Muscle of leg (tissue), 11 donors: ENCODE data around the gene CHRNE. TPM values are rescaled to one million over a fixed set of nuclear protein-coding genes. Genes with fewer than 3 reads are reported as not detected.
A peak's percentile ranks its signal among the peaks of the same experiment; 100 is the strongest.
"Not testable (repeated sequence)": the region's sequence is repeated elsewhere in the genome, so short reads cannot be mapped to it uniquely, and the experiment has no call there.

ENCODE experiments used
- DNase-seq: peaks from one replicate; pipeline ENCODE4 v3.0.0; 2013
- H3K27ac ChIP-seq: one replicate; pipeline ENCODE4 v1.5.1; 2013; ENCODE audit warnings: mild to moderate bottlenecking, low read length, control low read depth
- H3K27me3 ChIP-seq: one replicate; pipeline ENCODE4 v1.6.1; 2013; ENCODE audit warnings: low read length; ENCODE audit not compliant: control insufficient read depth, insufficient read depth
- H3K36me3 ChIP-seq: one replicate; pipeline ENCODE4 v1.6.1; 2013; ENCODE audit warnings: low read length; ENCODE audit not compliant: control insufficient read depth, insufficient read depth
- H3K4me1 ChIP-seq: one replicate; pipeline ENCODE4 v1.6.1; 2013; ENCODE audit warnings: low read length; ENCODE audit not compliant: control insufficient read depth, insufficient read depth
- H3K4me3 ChIP-seq: one replicate; pipeline ENCODE4 v1.5.1; 2013; ENCODE audit warnings: low read length, control low read depth
- H3K9me3 ChIP-seq: replicated peaks from 2 replicates; pipeline ENCODE4 v1.6.1; 2013; ENCODE audit warnings: low read depth, low read length; ENCODE audit not compliant: control insufficient read depth
- WGBS: methylation state at CpG from one replicate; pipeline ENCODE4 v1.1.5; 2013; ENCODE audit warnings: missing lambda C conversion rate; ENCODE audit not compliant: insufficient coverage; 5-methylcytosine and 5-hydroxymethylcytosine counted together
- polyA plus RNA-seq, 8 donors: library from polyadenylated mRNA; unstranded; fragments of 120-200 nt; gene quantifications; one replicate each; pipeline versions ENCODE4 v1.2.1 to v1.2.3, GENCODE V29; 2013; ENCODE audit warnings: inconsistent platforms in 1 of 8, low replicate concordance in 1 of 8; ENCODE audit not compliant: insufficient read length in 8 of 8, insufficient read depth in 1 of 8
- total RNA-seq: library from RNA; stranded (reverse); fragments of 120-200 nt; gene quantifications from one replicate; pipeline ENCODE4 v1.2.4, GENCODE V29; 2013

Gene CHRNE
- total and polyA plus RNA-seq, 9 donors: 0.53 to 2.5 (median 1.4) TPM

- not testable (repeated sequence) for H3K27me3 ChIP-seq, H3K4me3 ChIP-seq, DNase-seq, H3K9me3 ChIP-seq, H3K36me3 ChIP-seq, H3K27ac ChIP-seq
- peaks cover 38% of the 10 kb centered on the region for H3K4me1 ChIP-seq
Measured at GRCh38 chr17:4906642-4907041, 3.7 kb upstream of the CHRNE start.

- DNase-seq: no peak
- H3K27me3 ChIP-seq: peaks cover 38% of the 10 kb centered on the region
- 40% methylated on average over 3 of the region's 8 CpGs for WGBS
- peak overlapping the region; percentile 75 for H3K27ac ChIP-seq
- H3K4me3 ChIP-seq: no peak overlapping the region
- peaks cover under 1% of the 10 kb centered on the region for H3K36me3 ChIP-seq
- H3K4me1 ChIP-seq: peaks cover 51% of the 10 kb centered on the region
- no peaks in the 10 kb centered on the region for H3K9me3 ChIP-seq
Measured at GRCh38 chr17:4902540-4902939, 358 bp downstream of the CHRNE start.

- Histone ChIP-seq H3K27me3 (peaks cover 38% of the 10 kb centered on the region), H3K9me3 (no peaks in the 10 kb centered on the region), H3K4me3 (no peak overlapping the region), H3K4me1 (peaks cover 51% of the 10 kb centered on the region), H3K27ac (peak overlapping the region; percentile 75), H3K36me3 (peaks cover 8% of the 10 kb centered on the region)
- WGBS: 35% methylated on average over 45 of the region's 48 CpGs
- DNase-seq: peak; percentile 76
Measured at GRCh38 chr17:4901648-4902344, 1.1 kb downstream of the CHRNE start.

- Histone ChIP-seq H3K9me3 (no peaks in the 10 kb centered on the region), H3K27me3 (peaks cover 38% of the 10 kb centered on the region), H3K4me1 (peaks cover 51% of the 10 kb centered on the region), H3K27ac (peak overlapping the region; percentile 69), H3K4me3 (peak overlapping the region; percentile 8), H3K36me3 (peaks cover 14% of the 10 kb centered on the region)
- no peak for DNase-seq
- 42% methylated on average over 36 of the region's 37 CpGs for WGBS
Measured at GRCh38 chr17:4901108-4901647, 1.7 kb downstream of the CHRNE start.

GRCh38 chr17:4900231-4901107 is 2.4 kb downstream of the CHRNE start:
- Histone ChIP-seq H3K4me1 (peaks cover 51% of the 10 kb centered on the region), H3K4me3 (peak overlapping the region; percentile 8), H3K27me3 (peaks cover 38% of the 10 kb centered on the region), H3K36me3 (peaks cover 21% of the 10 kb centered on the region), H3K9me3 (no peaks in the 10 kb centered on the region), H3K27ac (no peak overlapping the region)
- 15% methylated on average over 58 of the region's 65 CpGs for WGBS
- peak; percentile 56 for DNase-seq

- H3K27ac ChIP-seq: peak within 1 kb of the TSS; percentile 20
- H3K4me1 ChIP-seq: peaks cover 51% of the 10 kb centered on the region
- peak; percentile 87 for DNase-seq
- H3K4me3 ChIP-seq: peak within 1 kb of the TSS; percentile 45
- H3K36me3 ChIP-seq: peaks cover 29% of the 10 kb centered on the region
- 9% methylated on average over 54 of the region's 60 CpGs for WGBS
- H3K9me3 ChIP-seq: no peaks in the 10 kb centered on the region
- H3K27me3 ChIP-seq: peaks cover 38% of the 10 kb centered on the region
Measured at GRCh38 chr17:4899341-4900230, 3.3 kb downstream of the CHRNE start, which contains the start of gene C17orf107. C17orf107 (plus strand) TSS chr17:4899536; CDS start chr17:4899763, 227 bp downstream.

GRCh38 chr17:4898927-4899326 is 4.0 kb downstream of the CHRNE start:
- Histone ChIP-seq H3K27me3 (peaks cover 38% of the 10 kb centered on the region), H3K4me3 (peak overlapping the region; percentile 45), H3K27ac (no peak overlapping the region), H3K36me3 (peaks cover 35% of the 10 kb centered on the region), H3K4me1 (peaks cover 51% of the 10 kb centered on the region), H3K9me3 (no peaks in the 10 kb centered on the region)
- no peak for DNase-seq
- 7% methylated on average over 34 of the region's 34 CpGs for WGBS

- Histone ChIP-seq H3K4me3 (no peak overlapping the region), H3K36me3 (peaks cover 41% of the 10 kb centered on the region), H3K27ac (no peak overlapping the region), H3K4me1 (peaks cover 48% of the 10 kb centered on the region), H3K27me3 (peaks cover 38% of the 10 kb centered on the region), H3K9me3 (no peaks in the 10 kb centered on the region)
- WGBS: 90% methylated on average over 3 of the region's 8 CpGs
- DNase-seq: peak; percentile 27
Measured at GRCh38 chr17:4898351-4898750, 4.5 kb downstream of the CHRNE start.

- Histone ChIP-seq H3K4me3 (no peak overlapping the region), H3K9me3 (no peaks in the 10 kb centered on the region), H3K36me3 (peaks cover 47% of the 10 kb centered on the region), H3K4me1 (peaks cover 42% of the 10 kb centered on the region), H3K27ac (no peak overlapping the region), H3K27me3 (peaks cover 38% of the 10 kb centered on the region)
- no CpG with 5 or more reads among the region's 5 CpGs for WGBS
- DNase-seq: peak; percentile 17
Measured at GRCh38 chr17:4897785-4898184, 5.1 kb downstream of the CHRNE start.
